Keratinocyte (primary cell): ENCODE measurements around the gene ALOX15B. TPM values are rescaled to one million over a fixed set of nuclear protein-coding genes. Genes with fewer than 3 reads are reported as not detected.

Source experiments
- DNase-seq: peaks from one replicate; pipeline ENCODE4 v3.0.0-alpha.2; 2011; ENCODE audit warnings: low read depth, missing footprints, low spot score
- FAIRE-seq: peaks from 2 replicates; lab custom pipeline; 2011; peaks lifted over from hg19 to GRCh38; lab: Jason Lieb, UNC
- H2AFZ ChIP-seq: 2 replicates; pipeline ENCODE4 v1.6.0; 2012; ENCODE audit warnings: low read length, control low read depth, inconsistent platforms; ENCODE audit not compliant: control insufficient read depth
- H3K27ac ChIP-seq: 2 replicates; pipeline ENCODE4 v1.5.1; 2011; ENCODE audit warnings: low read length; ENCODE audit not compliant: control insufficient read depth, insufficient read depth
- H3K27me3 ChIP-seq: 3 replicates; pipeline ENCODE4 v1.6.0; 2011; ENCODE audit warnings: low read length; ENCODE audit not compliant: control insufficient read depth, insufficient read depth; ENCODE audit errors: extremely low read depth
- H3K36me3 ChIP-seq, 2 experiments: 2 replicates in 1 of 2; 3 replicates in 1 of 2; pipeline ENCODE4 v1.5.1; 2011; ENCODE audit warnings: low read length in 2 of 2, mild to moderate bottlenecking in 1 of 2; ENCODE audit not compliant: control insufficient read depth in 2 of 2, insufficient read depth in 2 of 2; ENCODE audit errors: extremely low read depth in 1 of 2
- H3K4me1 ChIP-seq: 3 replicates; pipeline ENCODE4 v1.5.1; 2011; ENCODE audit warnings: low read length; ENCODE audit not compliant: control insufficient read depth, insufficient read depth; ENCODE audit errors: extremely low read depth
- H3K4me2 ChIP-seq: 3 replicates; pipeline ENCODE4 v1.6.0; 2011; ENCODE audit warnings: low read depth, low read length; ENCODE audit not compliant: control insufficient read depth, insufficient read depth; ENCODE audit errors: extremely low read depth
- H3K4me3 ChIP-seq, 3 experiments: fragments of 200-600 bp in 1 of 3; sonication (generic) in 1 of 3; 2 replicates in 2 of 3; 3 replicates in 1 of 3; pipeline ENCODE4 v1.5.1; 2011 to 2016; ENCODE audit warnings: low read length in 3 of 3, mild to moderate bottlenecking in 3 of 3, control low read depth in 2 of 3, inconsistent platforms in 1 of 3, low read depth in 1 of 3, mixed read lengths in 1 of 3, mixed run types in 1 of 3, moderate library complexity in 1 of 3; ENCODE audit not compliant: control insufficient read depth in 2 of 3, insufficient read depth in 2 of 3; ENCODE audit errors: extremely low read depth in 1 of 3
- H3K79me2 ChIP-seq: 2 replicates; pipeline ENCODE4 v1.6.0; 2012; ENCODE audit warnings: low read length; ENCODE audit not compliant: control insufficient read depth, insufficient read depth
- H3K9ac ChIP-seq: 3 replicates; pipeline ENCODE4 v1.6.0; 2011; ENCODE audit warnings: low read length; ENCODE audit not compliant: control insufficient read depth, insufficient read depth; ENCODE audit errors: extremely low read depth
- H3K9me1 ChIP-seq: 3 replicates; pipeline ENCODE4 v1.6.0; 2011; ENCODE audit warnings: low read length; ENCODE audit not compliant: control insufficient read depth, insufficient read depth; ENCODE audit errors: extremely low read depth
- H3K9me3 ChIP-seq: 2 replicates; pipeline ENCODE4 v1.5.1; 2012; ENCODE audit warnings: low read depth, low read length; ENCODE audit not compliant: control insufficient read depth
- H4K20me1 ChIP-seq: 3 replicates; pipeline ENCODE4 v1.6.0; 2011; ENCODE audit warnings: low read length; ENCODE audit not compliant: control insufficient read depth, insufficient read depth; ENCODE audit errors: extremely low read depth
- EZH2 ChIP-seq: IDR thresholded peaks from one replicate; pipeline ENCODE4 v1.6.1; 2012; ENCODE audit warnings: inconsistent platforms, mild to moderate bottlenecking, low read length, moderate library complexity
- dilution Hi-C: fragments of 300-500 bp; cut with MboI; formaldehyde crosslinking; loops from one replicate; pipeline ENCODE4 v1.7.0; 2020; ENCODE audit warnings: low sequenced_read_pairs; ENCODE audit not compliant: extremely low pct_ligation_motif_present
- polyA plus RNA-seq, 5 experiments: library from polyadenylated mRNA; depleted of rRNA in 3 of 5; stranded (reverse) in 3 of 5; stranded (forward) in 1 of 5; unstranded in 1 of 5; fragments of >200 nt; gene quantifications; 1 replicate in 1 of 5; 2 replicates in 3 of 5; 3 replicates in 1 of 5; pipeline versions ENCODE4 v1.2.1 to v1.2.3, GENCODE V29; 2011 to 2012; ENCODE audit warnings: missing spikeins in 2 of 5, low read depth in 1 of 5, low replicate concordance in 1 of 5
- TF ChIP-seq, protein P1 (sequence below), 3 experiments: IDR thresholded peaks in 1 of 3; conservative IDR thresholded peaks in 1 of 3; optimal IDR thresholded peaks in 1 of 3; 2 replicates in 2 of 3; 3 replicates in 1 of 3; pipeline versions ENCODE3 to v1.5.1; 2011; ENCODE audit warnings: low read length in 3 of 3, mild to moderate bottlenecking in 3 of 3, moderate library complexity in 2 of 3, control low read depth in 1 of 3, inconsistent platforms in 1 of 3; ENCODE audit not compliant: insufficient read depth in 2 of 3; ENCODE audit errors: extremely low read depth in 1 of 3

Gene ALOX15B
- polyA plus RNA-seq, 1 donor (not counting 4 experiments of a cell fraction or from before 2014, with no cell fraction given) = 29.7 TPM

GRCh38 chr17:7997186-7997585, 41.7 kb upstream of the ALOX15B start:
- Histone ChIP-seq H3K4me2 (peak overlapping the region; percentile 34), H3K9me3 (no peaks in the 10 kb centered on the region), H2AFZ (no peak overlapping the region), H3K4me1 (peaks cover 11% of the 10 kb centered on the region), H3K4me3 (no peak overlapping the region), H4K20me1 (no peaks in the 10 kb centered on the region), H3K36me3 (no peaks in the 10 kb centered on the region), H3K9ac (no peak overlapping the region), H3K79me2 (no peaks in the 10 kb centered on the region), H3K27ac (no peak overlapping the region), H3K9me1 (no peaks in the 10 kb centered on the region), H3K27me3 (peaks cover 13% of the 10 kb centered on the region)
- TF ChIP-seq, protein P1, sequence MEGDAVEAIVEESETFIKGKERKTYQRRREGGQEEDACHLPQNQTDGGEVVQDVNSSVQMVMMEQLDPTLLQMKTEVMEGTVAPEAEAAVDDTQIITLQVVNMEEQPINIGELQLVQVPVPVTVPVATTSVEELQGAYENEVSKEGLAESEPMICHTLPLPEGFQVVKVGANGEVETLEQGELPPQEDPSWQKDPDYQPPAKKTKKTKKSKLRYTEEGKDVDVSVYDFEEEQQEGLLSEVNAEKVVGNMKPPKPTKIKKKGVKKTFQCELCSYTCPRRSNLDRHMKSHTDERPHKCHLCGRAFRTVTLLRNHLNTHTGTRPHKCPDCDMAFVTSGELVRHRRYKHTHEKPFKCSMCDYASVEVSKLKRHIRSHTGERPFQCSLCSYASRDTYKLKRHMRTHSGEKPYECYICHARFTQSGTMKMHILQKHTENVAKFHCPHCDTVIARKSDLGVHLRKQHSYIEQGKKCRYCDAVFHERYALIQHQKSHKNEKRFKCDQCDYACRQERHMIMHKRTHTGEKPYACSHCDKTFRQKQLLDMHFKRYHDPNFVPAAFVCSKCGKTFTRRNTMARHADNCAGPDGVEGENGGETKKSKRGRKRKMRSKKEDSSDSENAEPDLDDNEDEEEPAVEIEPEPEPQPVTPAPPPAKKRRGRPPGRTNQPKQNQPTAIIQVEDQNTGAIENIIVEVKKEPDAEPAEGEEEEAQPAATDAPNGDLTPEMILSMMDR (optimal IDR thresholded peaks at IDR 0.05 in 1 of 3, IDR thresholded peaks at IDR 0.05 in 1 of 3, conservative IDR thresholded peaks at IDR 0.05 in 1 of 3; ENCODE audit: extremely low read depth in 1 of 3, insufficient read depth in 2 of 3, low read length in 3 of 3) = peak; percentile 54 to 59 (median 56)
- no peak for TF ChIP-seq EZH2
- DNase-seq (no peak), FAIRE-seq (peak; percentile 70)
- dilution Hi-C loops = no loop called here

GRCh38 chr17:8001976-8002720, 36.7 kb upstream of the ALOX15B start, which contains the start of gene GUCY2D:
Gene GUCY2D, plus strand, starts transcription at chr17:8002615. Its CDS starts 433 bp downstream, at chr17:8003048.
- no peak for DNase-seq
- Histone ChIP-seq H3K4me2 (no peak within 1 kb of the TSS), H3K36me3 (no peaks in the 10 kb centered on the region), H3K9me3 (no peaks in the 10 kb centered on the region), H3K27me3 (peaks cover 47% of the 10 kb centered on the region), H3K4me1 (peaks cover 2% of the 10 kb centered on the region), H3K79me2 (no peaks in the 10 kb centered on the region), H2AFZ (no peak within 1 kb of the TSS), H3K9ac (no peak within 1 kb of the TSS), H4K20me1 (no peaks in the 10 kb centered on the region), H3K4me3 (no peak within 1 kb of the TSS), H3K9me1 (no peaks in the 10 kb centered on the region), H3K27ac (no peak within 1 kb of the TSS)
- dilution Hi-C loops = no loop called here
- TF ChIP-seq, protein P1 (optimal IDR thresholded peaks at IDR 0.05 in 1 of 3, IDR thresholded peaks at IDR 0.05 in 1 of 3, conservative IDR thresholded peaks at IDR 0.05 in 1 of 3; ENCODE audit: extremely low read depth in 1 of 3, insufficient read depth in 2 of 3, low read length in 3 of 3) = no peak
- TF ChIP-seq EZH2 = peak; percentile 63
- FAIRE-seq = no peak
